ENCODE results near the gene CDH4.
"Not testable (repeated sequence)": the region's sequence is repeated elsewhere in the genome, so short reads cannot be mapped to it uniquely, and the experiment has no call there.

CDH4 gene

DNA sequence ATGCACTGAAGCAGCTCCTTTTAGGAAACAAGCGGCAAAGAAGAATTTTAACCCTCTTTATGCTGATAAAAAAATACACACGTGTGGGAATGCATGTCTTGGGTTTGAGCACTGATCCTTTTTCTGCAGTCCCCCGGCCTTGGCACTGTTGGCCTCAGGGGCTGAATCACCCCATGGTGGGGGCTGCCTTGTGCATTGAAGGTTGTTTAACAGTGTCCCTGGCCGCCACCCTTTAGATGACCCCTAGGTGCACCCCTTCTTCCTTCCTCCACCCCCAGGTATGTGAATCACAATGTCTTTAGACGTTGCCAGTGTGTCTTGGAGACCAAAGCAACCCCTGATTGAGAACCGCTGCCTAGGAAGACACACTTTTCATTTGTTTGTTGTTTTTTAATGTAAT is 190.7 kb downstream of the CDH4 start:
- no peak for DNase-seq

DNA sequence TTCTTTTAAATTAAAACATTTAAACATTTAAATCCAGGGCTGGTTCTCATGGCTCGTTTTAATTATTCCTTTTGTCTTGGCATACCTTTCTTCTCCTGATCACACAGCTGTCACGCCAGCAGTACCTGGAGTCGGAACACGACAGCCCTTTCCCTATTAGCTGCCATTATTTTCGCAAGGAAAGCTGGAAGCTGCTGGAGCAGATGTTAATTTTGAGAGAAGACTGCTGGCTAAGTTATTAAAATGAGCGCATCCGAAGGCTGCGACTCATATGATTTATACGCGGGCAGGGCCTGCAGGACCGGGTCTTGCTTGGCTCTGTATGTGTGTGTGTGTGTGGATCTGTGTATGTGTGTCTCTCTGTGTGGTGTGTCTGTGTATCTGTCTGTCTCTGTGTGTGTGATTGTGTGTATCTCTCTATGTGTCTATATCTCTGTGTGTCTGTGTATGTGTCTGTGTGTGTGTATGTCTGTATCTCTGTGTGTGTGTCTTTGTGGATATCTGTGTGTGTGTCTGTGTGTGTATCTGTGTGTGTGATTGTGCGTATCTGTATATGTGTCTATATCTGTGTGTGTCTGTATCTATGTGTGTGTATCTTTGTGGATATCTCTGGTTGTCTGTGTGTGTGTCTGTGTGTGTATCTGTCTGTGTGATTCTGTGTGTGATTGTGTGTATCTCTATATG is 191.5 kb downstream of the CDH4 start:
- DNase-seq = no peak

DNA sequence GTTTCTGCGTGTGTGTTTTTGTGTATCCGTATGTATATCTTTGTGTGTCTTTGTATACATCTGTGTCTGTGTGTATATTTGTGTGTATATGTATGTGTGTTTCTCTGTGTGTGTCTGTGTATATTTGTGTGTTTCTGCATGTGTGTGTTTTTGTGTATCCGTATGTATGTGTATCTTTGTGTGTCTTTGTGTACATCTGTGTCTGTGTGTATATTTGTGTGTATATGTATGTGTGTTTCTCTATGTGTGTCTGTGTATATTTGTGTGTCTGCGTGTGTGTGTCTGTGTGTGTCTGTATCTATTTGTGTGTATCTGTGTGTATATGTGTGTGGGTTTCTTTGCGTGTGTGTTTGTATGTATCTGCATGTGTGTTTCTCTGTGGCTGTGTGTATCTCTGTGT is 192.6 kb downstream of the CDH4 start:
- no peak for DNase-seq

DNA sequence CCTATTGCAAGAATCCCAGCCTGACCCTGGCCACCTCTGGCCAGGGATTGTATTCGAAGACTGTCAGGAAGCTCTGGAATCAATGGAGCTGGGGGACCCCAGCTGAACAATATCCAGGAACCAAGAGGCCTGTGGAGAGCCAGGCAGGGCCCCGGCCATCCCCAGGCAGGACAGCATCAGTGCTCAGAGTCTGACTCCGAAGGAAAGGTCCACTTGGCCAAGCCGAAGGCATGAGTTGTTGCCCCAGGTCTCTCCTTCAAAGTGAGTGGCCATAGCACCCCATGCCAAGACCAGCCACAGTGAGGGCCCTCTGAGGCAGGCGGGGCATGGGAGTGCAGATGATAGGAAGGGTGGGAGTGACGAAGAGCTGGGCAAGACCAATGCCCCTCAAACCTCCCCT is 193.1 kb downstream of the CDH4 start:
- no peak for DNase-seq

DNA sequence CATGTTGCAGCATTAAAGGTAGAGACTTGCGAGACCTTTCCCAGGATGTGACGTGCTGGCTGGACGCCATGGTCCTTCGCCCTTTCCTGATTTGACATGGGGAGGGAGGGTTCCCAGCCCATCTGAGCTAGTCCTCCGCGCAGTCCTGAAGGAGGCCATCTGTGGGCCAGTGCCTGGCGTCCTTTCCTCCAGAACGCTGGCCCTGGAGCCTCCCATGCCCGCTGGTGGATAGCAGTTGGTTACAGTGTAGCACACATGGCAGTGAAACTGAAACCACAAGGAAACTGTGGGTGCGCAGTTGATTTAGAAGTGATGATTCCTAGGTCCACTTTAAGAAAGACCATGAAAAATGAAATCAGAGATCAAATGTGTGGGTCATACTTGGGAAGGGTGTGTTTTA is 193.7 kb downstream of the CDH4 start:
- no peak for DNase-seq

DNA sequence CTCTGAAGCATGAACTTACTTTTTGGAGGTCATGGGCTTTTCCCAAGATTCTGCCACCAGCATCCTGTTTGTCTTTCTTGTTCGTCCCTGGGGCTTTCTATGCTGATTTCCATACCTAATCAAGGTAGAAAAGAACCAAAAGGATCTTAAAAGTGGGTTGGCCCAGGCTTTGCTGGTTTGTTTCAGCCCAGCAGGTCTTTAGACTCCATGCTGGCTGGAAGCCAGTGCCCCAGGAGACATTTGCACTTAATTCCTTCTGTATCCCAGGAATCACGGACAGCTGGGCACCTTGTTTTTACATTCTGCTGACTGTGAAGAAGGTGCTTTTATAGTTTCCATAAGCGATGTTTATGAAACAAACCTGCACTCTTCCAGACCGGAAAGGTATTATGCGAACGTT is 195.9 kb downstream of the CDH4 start:
- no peak for DNase-seq

DNA sequence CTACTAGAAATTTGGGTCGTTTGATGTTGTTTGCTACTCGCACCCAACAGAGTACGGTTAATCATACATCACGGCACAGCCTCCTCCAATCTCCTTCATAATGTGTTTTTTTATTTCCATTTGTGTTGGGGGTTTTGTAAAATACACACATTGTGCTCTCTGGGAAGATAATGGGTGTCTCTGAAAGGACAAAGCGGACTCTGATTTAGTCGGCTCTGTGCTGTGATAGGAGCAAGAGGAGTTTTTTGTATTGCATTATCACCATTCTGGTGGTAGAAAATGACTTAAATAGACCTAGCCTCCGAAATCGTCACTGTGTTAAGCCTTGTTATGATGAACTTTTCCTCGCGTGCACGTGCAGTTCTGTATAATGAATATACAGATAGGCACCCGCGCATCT is 196.3 kb downstream of the CDH4 start:
- DNase-seq = no peak

DNA sequence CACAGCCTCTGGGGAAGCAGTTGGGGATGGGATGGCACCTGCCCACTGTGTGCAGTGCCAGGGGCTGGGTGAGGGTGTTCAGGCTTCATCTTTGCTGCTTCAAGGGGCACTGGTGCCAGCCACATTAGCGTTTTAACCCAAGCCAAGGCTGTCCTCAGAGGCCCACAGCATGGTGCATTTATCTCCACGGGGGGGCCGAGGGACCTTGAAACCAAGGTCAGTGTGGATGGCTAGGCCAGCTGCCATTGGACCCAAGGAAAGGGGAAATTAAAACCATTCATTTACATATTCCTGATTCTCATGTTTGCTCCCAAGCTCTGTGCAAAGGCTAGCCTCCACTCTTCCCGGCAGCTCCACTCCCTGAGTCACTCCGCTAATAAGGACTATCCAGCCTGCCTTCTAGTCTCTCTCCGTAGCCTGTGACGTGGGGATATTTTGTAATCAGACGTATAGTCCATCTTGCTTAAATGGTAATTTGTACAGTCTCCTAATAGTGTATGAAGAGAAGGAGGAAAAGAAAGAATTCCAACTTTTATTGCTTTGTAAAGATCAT is 197.1 kb downstream of the CDH4 start:
- no peak for DNase-seq

DNA sequence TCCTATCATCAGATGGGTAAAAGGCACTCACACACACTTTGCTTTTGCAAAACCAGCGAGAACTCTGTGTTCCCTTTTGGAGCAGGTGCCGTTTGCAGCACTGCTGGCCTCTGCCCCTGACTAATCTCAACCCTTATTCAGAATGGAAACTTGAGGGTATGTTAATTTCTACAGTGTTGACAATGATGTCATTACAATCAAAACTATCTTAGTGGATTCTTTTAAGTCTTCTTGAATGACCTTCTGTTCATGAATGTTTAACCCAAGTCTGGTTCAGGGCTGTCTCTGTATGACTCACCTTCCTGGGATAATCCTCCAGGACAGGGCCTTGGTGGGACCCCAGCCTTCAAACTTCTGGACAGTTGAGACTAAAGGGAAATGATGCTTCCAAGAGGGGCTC is 197.9 kb downstream of the CDH4 start:
- peak; percentile 6 for DNase-seq

DNA sequence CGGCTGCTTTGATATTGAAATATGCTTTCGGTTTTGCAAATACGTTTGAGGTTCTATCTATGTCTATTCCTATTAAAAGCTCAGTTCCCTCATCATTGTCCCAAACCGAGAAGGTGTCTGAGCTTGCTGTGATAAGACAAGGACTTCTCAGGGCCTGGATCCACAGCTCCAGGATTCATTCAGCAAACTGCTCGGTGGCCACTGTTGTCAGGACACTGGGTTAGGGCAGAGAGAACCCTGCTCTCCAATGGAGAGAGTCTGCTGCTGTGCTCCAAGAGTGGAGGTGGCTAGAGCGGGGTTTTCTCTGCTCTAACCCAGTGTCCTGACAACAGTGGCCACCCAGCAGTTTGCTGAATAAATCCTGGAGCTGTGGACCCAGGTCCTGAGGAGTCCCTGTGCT is 198.5 kb downstream of the CDH4 start:
- no peak for DNase-seq

DNA sequence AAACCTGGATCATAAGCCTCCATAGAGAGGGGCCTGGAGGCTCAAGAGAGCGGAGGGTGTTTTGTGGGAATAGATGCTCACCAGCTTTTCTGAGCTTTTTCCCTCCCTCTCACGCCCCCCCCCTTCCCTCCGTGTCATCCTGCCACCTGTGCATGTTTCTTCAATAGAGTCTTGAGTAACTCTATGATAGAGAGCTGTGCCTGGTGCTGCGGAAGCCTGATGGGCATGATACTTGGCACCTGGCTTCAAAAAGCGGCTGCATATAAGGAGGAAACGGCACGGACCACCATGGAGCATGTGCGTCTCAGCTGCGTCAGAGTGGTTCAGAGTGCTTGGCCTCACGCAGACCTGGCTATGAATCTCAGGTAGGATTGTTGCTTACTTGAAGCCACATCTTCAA is 198.9 kb downstream of the CDH4 start:
- DNase-seq = no peak

DNA sequence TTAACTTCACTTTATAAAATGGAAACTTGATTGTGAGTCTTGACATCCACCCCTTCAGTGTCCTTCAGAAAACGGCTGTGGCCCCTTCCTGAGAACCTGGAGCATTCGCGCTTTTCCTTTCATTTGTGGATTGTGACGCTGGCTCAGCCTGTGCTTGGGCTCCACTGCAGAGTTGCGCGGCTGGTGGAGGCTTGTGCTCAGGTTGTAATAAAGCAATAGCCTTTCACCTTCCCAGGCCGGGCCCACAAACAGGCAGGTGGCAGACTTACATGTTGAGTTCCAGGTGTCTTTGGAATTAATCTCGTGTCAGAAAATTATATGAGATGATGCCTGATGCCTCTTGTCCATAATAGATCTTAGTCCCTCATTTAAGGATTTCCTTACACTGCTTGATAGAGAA is 199.9 kb downstream of the CDH4 start:
- no peak for DNase-seq

DNA sequence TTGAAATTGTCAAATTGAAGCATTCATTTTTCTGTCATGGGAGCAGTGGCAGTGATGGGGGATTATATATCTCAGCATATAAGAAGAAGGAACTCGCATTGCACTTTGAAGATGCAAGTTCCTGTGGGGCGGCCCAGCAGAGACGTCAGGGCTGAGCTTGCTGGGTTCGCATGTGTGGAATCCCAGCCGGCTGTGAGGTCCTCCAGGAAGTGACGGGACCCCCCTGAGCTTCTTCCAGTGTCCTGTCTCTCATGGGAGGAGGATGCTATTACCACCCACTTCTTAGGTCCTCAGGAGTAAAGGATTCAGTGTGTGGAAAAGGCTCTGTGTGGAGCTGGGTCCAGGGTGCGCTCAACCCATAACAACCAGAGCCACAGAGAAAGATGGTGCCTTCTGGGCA is 201.2 kb downstream of the CDH4 start:
- DNase-seq = no peak

DNA sequence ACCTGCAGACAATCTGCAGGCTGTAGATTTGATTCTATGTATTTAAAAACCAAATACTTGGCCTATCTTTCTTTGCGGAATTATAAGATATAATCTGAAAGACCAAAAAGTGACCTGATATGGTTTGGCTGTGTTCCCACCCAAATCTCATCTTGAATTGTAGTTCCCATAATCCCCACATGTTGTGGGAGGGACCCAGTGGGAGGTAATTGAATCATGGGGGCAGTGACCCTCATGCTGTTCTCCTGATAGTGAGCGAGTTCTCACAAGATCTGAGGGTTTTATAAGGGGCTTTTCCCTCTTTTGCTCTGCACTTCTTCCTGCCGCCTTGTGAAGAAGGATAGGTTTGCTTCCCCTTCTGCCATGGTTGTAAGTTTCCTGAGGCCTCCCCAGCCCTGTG is 201.6 kb downstream of the CDH4 start:
- DNase-seq = not testable (repeated sequence)

DNA sequence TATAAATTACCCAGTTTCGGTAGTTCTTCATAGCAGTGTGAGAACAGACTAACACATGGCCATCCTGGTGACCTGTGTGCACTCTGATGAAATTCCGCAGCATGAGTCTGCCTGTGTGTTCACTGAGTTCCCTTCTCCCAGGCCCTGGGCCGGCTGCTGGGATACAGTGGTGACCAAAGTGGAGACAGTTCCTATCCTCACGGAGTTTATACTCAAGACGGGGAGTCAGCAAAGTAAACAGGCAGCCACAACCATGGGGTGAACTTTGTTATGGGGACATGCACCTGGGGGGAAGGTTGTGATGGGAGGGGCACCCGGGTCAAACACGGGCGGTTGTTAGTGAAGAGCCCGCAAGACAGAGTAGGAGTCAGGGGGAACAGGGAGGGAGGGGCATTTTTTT is 202.0 kb downstream of the CDH4 start:
- DNase-seq = no peak

DNA sequence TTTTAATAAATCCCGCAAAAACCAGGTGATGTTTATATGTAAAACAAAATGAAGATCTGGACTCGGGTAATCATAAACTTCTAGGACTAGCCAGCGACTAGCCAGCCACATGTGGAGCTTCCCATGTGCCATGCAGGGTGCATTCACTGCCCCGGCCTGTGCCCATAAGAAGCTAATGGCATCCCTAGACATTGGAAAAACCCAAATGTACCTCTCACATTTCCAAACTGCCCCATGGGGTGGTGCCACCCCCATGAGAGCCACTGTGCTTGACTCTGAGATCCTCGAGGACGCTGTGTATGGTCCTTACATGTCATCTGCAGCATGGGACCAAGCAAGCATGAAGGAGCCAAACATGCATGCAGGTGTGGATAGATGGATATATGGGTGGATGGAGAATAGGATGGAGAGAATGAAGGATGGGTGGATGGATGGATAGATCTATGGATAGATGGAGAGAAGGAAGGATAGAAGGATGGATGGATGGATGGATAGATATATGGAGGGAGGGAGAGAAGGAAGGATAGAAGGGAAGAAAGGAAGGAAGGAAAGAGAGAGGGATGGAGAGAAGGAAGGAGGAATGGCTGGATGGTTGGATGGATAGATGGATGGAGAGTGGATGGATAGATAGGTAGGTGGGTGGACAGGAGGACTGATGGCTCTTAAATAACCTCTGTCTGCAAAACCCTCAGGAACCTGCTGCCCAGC is 203.6 kb downstream of the CDH4 start:
- DNase-seq = no peak

DNA sequence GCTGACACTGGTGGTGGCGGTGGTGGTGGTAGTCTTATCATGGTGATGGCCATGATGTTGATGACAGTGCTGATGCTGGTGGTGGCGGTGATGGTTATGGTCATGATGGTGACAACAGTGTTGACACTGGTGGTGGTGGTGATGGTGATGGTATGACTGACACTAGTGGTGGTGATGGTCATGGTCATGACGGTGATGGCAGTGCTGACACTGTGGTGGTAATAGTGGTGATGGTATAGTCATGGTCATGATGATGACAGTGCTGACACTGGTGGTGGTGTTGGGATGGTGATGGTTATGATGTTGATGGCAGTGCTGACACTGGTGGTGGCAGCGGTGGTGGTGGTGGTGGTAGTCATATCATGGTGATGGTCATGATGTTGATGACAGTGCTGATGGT is 205.7 kb downstream of the CDH4 start:
- no peak for DNase-seq

DNA sequence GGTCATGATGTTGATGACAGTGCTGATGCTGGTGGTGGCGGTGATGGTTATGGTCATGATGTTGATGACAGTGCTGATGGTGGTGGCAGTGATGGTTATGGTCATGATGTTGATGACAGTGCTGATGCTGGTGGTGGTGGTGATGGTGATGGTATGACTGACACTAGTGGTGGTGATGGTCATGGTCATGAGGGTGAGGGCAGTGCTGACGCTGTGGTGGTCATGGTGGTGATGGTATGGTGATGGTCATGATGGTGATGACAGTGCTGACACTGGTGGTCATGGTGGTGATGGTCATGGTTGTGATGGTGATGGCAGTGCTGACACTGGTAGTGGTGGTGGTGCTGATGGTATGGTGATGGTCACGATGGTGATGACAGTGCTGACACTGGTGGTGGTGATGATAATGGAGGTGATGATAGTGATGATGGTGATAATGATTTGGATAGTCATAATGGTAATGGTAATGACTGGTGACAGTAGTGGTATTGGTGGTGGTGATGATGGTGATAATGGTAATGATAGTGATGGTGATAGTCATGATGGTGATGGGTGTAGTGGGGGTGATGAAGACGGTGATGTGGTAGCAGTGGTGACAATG is 206.2 kb downstream of the CDH4 start:
- DNase-seq = no peak

DNA sequence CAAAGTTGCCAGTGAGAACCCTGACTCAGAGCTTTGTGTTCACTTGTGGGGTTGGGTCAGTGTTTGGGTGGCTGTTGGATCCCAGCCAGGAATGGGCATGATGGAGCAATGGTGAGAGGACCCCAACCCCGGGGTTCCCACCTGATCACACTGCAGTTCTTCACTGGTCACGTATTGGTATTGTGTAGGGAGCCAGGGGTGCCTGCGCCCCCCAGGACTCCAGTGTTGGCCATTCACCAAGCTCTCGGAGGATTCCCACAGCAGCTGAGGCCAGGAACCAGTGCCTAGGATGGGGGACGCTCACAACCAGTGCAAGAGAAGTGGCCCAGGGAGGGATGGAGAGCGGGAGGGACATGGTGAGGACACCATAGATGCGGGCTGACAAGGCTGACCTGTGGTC is 207.2 kb downstream of the CDH4 start:
- DNase-seq = no peak

DNA sequence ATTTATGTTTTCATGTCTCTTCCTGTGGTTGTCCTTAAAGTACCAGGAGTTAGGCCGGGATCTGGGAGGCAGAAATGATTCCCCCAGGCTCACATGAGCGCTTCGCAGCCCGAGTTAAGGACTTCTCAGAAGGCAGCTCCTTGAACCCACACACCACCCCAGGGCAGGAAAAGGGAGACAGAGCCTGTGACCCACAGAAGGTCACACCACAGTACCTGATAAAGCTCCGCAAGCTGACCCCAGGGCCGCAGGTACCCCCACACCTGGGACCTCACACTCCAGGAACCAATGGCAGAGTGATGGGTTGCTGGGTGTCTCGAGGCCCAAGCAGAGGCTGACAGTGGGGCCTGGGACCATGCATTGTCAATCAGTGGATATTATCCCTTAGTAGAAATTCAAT is 207.6 kb downstream of the CDH4 start:
- DNase-seq = no peak

DNA sequence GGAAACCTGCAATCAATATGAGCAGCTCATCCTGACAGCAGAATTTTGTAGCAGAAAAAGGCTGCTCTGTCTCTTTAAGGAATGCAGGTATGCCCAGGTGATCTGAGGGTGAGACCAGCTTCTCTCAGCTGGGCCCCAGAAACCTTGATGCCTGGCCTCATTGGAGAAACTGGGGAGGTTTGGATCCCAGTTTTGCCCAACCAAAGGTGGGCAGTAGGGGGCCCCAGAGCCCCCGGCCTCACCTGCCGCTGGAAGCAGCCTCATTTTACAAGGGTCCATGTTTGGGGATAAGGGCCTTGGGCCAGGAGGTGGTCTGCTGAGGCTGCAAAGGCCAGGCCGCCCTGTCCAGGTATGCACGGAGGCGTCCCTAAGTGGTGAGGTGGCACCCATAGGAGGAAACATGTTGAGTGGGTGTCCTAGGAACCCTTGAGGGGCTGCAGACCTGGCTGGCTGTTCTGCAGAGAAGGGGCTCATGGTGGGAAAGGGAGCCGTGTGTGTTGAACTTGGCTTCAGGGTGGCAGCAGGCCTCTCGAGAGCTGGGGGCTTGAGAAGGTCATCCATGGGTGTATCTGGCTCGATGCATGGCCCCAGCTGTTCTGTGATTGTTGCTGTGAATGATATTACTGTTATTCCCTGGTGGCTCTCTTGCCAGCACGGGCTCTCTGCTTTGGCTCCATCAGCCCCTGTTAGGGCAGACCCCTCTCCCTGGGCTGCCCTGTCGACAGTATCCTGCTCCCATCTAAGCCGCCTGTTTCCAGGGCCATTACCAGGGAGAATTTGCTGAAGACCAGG is 208.4 kb downstream of the CDH4 start:
- DNase-seq = no peak

DNA sequence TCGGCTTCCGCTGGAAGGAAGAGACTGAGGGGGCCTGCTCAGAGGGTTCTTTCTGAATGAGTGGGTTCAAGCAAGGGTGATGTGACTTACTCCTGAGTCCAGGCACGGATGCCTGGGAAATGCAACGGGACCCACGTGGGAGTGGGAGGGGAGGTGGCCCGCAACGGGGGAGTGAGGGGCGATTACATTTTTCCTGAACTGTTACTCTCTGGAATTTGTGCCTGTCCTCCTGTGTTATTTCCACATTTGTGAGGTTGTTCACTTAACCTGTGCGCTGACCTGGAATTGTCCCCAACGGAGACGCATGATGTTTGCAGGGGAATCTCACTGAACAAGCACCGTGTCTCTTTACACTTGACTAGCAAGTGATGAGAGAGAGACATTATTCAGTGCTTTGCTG is 209.4 kb downstream of the CDH4 start:
- DNase-seq = no peak
